GM19240 (cell line): Measurements from ENCODE around the gene BTBD9.

ENCODE experiments used
- DNase-seq: peaks from one replicate; pipeline ENCODE4 v3.0.0; 2011; ENCODE audit warnings: low spot score; ENCODE audit not compliant: insufficient read length

The BTBD9 gene

GRCh38 chr6:38508286-38508685 lies 131.4 kb downstream of the BTBD9 start:
- no peak for DNase-seq

GRCh38 chr6:38507173-38507572 lies 132.6 kb downstream of the BTBD9 start:
- DNase-seq = no peak

- no peak for DNase-seq
Measured at GRCh38 chr6:38505826-38506225, 133.9 kb downstream of the BTBD9 start.

GRCh38 chr6:38504996-38505395 lies 134.7 kb downstream of the BTBD9 start:
- no peak for DNase-seq

- no peak for DNase-seq
Measured at GRCh38 chr6:38503960-38504682, 135.6 kb downstream of the BTBD9 start.

GRCh38 chr6:38503032-38503773 lies 136.5 kb downstream of the BTBD9 start:
- DNase-seq = no peak

GRCh38 chr6:38502423-38502822 lies 137.3 kb downstream of the BTBD9 start:
- DNase-seq = no peak

GRCh38 chr6:38501931-38502330 lies 137.8 kb downstream of the BTBD9 start:
- DNase-seq = no peak

GRCh38 chr6:38499529-38500096 lies 140.1 kb downstream of the BTBD9 start:
- DNase-seq = no peak

GRCh38 chr6:38498805-38499445 lies 140.8 kb downstream of the BTBD9 start:
- DNase-seq = no peak

GRCh38 chr6:38498085-38498484 lies 141.6 kb downstream of the BTBD9 start:
- DNase-seq = no peak

GRCh38 chr6:38497546-38497945 lies 142.2 kb downstream of the BTBD9 start:
- no peak for DNase-seq

- DNase-seq = no peak
Measured at GRCh38 chr6:38495922-38496635, 143.7 kb downstream of the BTBD9 start.

- DNase-seq = no peak
Measured at GRCh38 chr6:38495518-38495917, 144.2 kb downstream of the BTBD9 start.

- no peak for DNase-seq
Measured at GRCh38 chr6:38493931-38494547, 145.7 kb downstream of the BTBD9 start.

- DNase-seq = no peak
Measured at GRCh38 chr6:38492031-38492430, 147.7 kb downstream of the BTBD9 start.

- no peak for DNase-seq
Measured at GRCh38 chr6:38489951-38490350, 149.8 kb downstream of the BTBD9 start.

GRCh38 chr6:38487423-38487822 lies 152.3 kb downstream of the BTBD9 start:
- no peak for DNase-seq

- no peak for DNase-seq
Measured at GRCh38 chr6:38485488-38485887, 154.2 kb downstream of the BTBD9 start.

GRCh38 chr6:38484656-38485055 lies 155.1 kb downstream of the BTBD9 start:
- no peak for DNase-seq

GRCh38 chr6:38483526-38483925 lies 156.2 kb downstream of the BTBD9 start:
- peak; percentile 10 for DNase-seq
